NCI-H187 (cell line): ENCODE measurements around the gene LMO2.

Experiments
- DNase-seq, 2 experiments: peaks; one replicate each; lab custom pipeline; 2025; lab: John Stamatoyannopoulos, UW

Gene LMO2

GRCh38 chr11:33887886-33888285 is 4.0 kb downstream of the LMO2 start:
- DNase-seq, result no peak

- DNase-seq, result no peak
These were observed 6.4 kb downstream of the LMO2 start for GRCh38 chr11:33885338-33886005.

DNA sequence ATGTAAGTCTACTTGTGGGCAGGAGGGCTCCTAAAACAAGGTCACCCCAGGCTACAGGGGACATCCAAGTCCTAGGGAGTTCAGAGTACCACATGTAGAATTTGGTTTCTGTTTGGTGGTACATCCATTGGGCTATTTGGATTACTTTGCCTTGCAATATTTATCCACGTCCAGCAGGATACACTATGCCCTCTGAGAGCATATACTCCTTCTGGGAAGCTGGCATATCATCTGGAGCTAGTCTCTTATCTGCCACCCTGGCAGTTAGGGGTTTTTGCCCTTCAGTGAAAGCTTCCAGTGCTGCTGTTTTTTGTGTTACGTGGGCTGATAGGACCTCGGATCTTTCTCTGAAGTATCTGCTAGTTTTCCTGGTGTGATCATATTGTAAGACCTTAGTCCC is 7.3 kb downstream of the LMO2 start:
- no peak for DNase-seq

DNA sequence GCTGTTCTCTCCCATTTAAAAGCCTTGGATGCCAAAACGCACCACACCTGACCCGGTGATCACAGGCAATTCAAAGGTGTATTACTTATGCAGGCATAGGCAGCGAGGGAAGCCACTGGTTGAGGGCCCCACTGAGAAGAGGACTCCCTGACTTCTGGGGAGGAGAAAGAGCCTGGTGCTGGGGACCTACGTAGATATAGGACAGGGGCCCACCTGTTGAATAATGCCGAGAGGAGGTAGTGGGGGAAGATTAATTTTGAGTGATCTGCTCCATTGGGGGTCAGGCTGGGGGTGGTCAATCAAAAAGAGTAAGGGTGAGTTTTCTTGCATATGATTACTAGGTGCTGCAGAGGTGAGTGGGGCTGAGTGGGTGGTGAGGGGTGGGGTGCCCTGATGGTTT is 7.8 kb downstream of the LMO2 start:
- no peak for DNase-seq

- DNase-seq, result no peak
These were observed 10.0 kb downstream of the LMO2 start for GRCh38 chr11:33881651-33882503.

GRCh38 chr11:33880979-33881378 is 10.9 kb downstream of the LMO2 start:
- DNase-seq, result no peak

GRCh38 chr11:33879375-33879774 is 12.5 kb downstream of the LMO2 start:
- DNase-seq, result no peak

GRCh38 chr11:33877038-33877437 is 14.8 kb downstream of the LMO2 start:
- no peak for DNase-seq

- no peak for DNase-seq
These were observed 16.1 kb downstream of the LMO2 start for GRCh38 chr11:33875621-33876294.

- DNase-seq, result no peak
These were observed 16.9 kb downstream of the LMO2 start for GRCh38 chr11:33874910-33875490.

DNA sequence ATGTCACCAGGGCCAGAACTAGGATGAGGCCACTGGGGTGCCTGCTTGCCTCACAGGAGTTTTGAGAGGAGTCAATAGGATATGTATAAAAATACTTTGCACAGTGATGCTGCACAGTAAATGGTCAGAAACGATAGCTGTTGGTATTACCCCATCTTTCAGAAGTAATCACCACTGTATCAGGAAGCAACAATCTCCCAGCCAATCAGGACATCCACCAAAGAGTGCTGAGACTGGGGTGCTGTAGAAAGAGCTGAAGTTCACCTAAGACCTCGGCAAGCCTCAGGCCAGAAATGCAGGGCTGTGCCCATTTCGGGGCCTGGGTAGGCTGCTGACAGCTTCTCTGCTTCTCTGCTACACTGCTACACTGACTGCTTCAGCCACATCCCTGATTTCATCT is 17.4 kb downstream of the LMO2 start:
- DNase-seq, result no peak

- no peak for DNase-seq
These were observed 22.1 kb downstream of the LMO2 start for GRCh38 chr11:33869481-33870422.

GRCh38 chr11:33868647-33869461 is 23.0 kb downstream of the LMO2 start:
- DNase-seq, result no peak

GRCh38 chr11:33867996-33868646 is 23.8 kb downstream of the LMO2 start:
- no peak for DNase-seq

- no peak for DNase-seq
These were observed 24.3 kb downstream of the LMO2 start for GRCh38 chr11:33867561-33867960.

GRCh38 chr11:33866936-33867335 is 24.9 kb downstream of the LMO2 start:
- DNase-seq, result no peak

DNA sequence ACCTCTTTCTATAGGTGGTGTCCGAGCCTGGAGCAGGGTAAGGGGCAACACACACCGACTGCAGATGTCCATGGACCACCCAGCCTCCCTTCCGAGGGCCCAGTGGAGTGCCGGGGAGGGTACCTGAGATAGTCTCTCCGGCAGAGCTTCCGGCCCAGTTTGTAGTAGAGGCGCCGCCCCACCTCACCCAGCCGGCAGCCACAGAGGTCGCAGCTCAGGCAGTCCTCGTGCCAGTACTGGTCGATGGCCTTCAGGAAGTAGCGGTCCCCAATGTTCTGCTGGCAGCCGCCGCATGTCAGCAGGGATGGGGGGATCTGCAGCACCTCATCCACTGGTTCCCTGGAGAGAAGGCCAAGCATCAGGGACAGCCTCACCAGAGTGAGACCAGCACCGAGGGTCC is 27.4 kb downstream of the LMO2 start:
- no peak for DNase-seq

DNA sequence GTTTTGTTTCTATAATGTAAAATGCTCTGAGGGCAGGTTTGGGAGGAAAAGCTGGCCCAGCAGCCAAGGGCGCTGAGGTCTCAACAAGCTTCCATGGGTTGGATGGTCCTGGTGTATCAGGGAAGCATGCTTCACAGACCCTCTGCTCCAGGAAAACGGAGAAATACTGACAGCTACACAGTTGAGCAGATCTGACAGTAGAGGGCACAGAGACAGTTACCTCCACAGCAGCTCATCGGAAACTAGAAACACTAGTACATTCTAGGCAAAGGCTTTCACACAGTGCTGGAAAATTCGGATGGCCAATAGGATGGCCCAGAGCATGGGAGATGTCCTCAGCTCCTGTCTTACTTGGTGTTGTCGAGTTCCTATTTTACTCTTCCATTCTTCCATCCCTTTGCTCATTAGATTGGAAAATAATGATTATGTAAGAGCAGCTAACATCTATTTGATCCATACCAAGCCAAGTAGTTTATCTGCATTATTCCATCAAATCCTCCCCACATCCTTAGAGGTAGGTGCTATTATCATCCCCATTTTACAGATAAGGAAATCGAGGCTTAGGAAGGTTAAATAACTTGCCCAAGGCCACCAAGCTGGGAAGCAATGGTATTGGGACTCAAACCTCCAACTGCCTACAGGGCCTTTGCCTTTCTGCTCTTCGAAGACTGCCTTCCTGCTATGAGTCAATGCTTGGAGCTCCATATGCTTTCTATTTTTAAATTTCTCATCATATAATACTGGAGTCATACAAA is 28.3 kb downstream of the LMO2 start:
- DNase-seq, result no peak

DNA sequence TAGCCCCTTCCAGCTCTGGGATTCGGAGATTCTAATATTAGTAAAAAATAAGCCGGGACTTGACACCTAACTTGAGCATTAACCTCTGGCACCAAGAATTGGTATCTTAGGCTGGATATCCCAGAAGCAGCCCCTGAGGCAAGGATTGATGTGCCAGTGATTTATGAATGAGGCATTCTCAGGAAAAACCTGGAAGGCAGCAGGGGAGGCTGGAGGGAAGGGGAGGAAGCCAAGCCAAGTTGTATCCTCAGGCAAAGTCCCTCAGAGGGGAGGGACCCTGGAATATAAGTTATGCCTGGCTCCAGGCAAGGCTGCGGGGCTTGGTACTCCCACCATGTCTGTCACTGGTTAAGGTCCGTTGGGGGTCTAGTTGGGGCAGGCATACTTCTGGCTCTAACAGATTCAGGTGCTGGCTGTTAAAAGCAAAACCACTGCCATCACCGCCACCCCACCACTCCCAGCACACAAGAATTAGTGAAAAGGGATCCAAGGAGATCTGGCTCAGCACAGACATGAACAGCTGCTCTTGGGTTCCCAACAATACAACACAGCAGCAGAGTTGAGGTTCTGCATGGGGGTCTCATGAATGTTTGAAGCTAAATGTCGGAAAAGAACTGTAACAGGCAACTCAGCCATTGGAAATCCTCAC is 29.8 kb downstream of the LMO2 start:
- DNase-seq, result no peak
